Prostate gland (tissue), 2 donors: ENCODE results near the gene TVP23C. TPM values are rescaled to one million over a fixed set of nuclear protein-coding genes. Genes with fewer than 3 reads are reported as not detected.
"Not testable (repeated sequence)": the region's sequence is repeated elsewhere in the genome, so short reads cannot be mapped to it uniquely, and the experiment has no call there.

ENCODE experiments used
- DNase-seq: peaks from one replicate; pipeline ENCODE4 v3.0.0-alpha.2; 2019; ENCODE audit warnings: low spot score
- H3K27ac ChIP-seq, 2 donors: fragments of 200-600 bp; sonication (generic); 2 replicates each; pipeline ENCODE4 v1.5.1; 2017 to 2019
- H3K27me3 ChIP-seq: fragments of 200-600 bp; sonication (generic); replicated peaks from 2 replicates; pipeline ENCODE4 v1.5.1; 2019; ENCODE audit not compliant: insufficient read depth
- H3K36me3 ChIP-seq, 2 donors: fragments of 200-600 bp; sonication (generic); 1 replicate in 1 of 2; 2 replicates in 1 of 2; pipeline versions ENCODE4 v1.5.1 to v1.8.1; 2017 to 2019
- H3K4me1 ChIP-seq: fragments of 200-600 bp; sonication (generic); replicated peaks from 2 replicates; pipeline ENCODE4 v1.5.1; 2019
- H3K4me3 ChIP-seq, 2 donors: fragments of 200-600 bp; sonication (generic); 2 replicates each; pipeline ENCODE4 v1.5.1; 2017 to 2019
- H3K9me3 ChIP-seq: fragments of 200-600 bp; sonication (generic); 2 replicates; pipeline ENCODE4 v1.5.1; 2017
- POLR2A ChIP-seq: fragments of 450-650 bp; IDR thresholded peaks from one replicate; pipeline ENCODE4 v1.6.1; 2016; ENCODE audit warnings: antibody characterized with exemption, mild to moderate bottlenecking
- WGBS: methylation state at CpG from one replicate; pipeline ENCODE4 v1.1.5; 2018; 5-methylcytosine and 5-hydroxymethylcytosine counted together
- intact Hi-C: fragments of 100-400 bp; cut with DNase I; formaldehyde crosslinking; loops from one replicate; pipeline ENCODE4 v1.14.2; 2022
- total RNA-seq, 2 donors: library from RNA; depleted of rRNA; stranded (reverse); fragments of >200 nt; gene quantifications; one replicate each; pipeline ENCODE4 v1.1.0, GENCODE V29; 2016

Gene TVP23C
- 10 to 100 TPM; 16.9 to 19.4 TPM for total RNA-seq

GRCh38 chr17:15563375-15563857 lies at the start of gene TVP23C:
Gene TVP23C, minus strand, starts transcription at chr17:15563483. Its CDS starts 35 bp downstream, at chr17:15563448.
- Histone ChIP-seq H3K27ac (peak within 1 kb of the TSS; percentile 65 to 73), H3K4me3 (peak within 1 kb of the TSS; percentile 77 to 84)
- peak; percentile 80 for TF ChIP-seq POLR2A
- intact Hi-C loops, H3K36me3 ChIP-seq, H3K4me1 ChIP-seq, H3K9me3 ChIP-seq, H3K27me3 ChIP-seq: not testable (repeated sequence)
- peak; percentile 34 for DNase-seq
- WGBS = 0% methylated on average over 7 of the region's 46 CpGs

- H3K4me3 ChIP-seq, H3K36me3 ChIP-seq, H3K9me3 ChIP-seq, H3K4me1 ChIP-seq, intact Hi-C loops, DNase-seq, H3K27ac ChIP-seq, H3K27me3 ChIP-seq: not testable (repeated sequence)
- WGBS = 93% methylated on average over 5 of the region's 8 CpGs
These were observed 29.7 kb upstream of the TVP23C start for GRCh38 chr17:15592960-15593359.

DNA sequence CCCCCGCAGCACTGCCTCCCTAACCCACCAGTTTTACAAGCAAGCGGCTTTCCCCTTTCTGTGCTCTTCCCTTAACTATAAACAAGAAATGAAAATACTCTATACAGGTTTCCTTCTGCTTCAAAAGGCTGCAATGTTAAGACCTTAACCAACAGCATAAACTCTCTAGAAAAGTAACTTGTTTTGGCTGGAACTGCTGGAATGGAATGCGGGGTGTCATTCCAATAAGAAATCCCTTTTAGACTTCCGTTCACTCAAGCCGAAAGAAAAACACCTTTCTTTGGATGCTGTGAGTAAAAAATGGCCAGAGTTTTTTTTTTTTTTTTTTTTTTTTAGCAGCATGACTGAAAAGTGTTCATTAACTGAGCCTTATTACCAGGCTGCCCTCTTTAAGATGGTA lies 28.7 kb upstream of the TVP23C start:
- H3K27ac ChIP-seq, H3K4me3 ChIP-seq, DNase-seq, H3K27me3 ChIP-seq, H3K9me3 ChIP-seq, intact Hi-C loops, H3K36me3 ChIP-seq, H3K4me1 ChIP-seq: not testable (repeated sequence)
- WGBS = 36% methylated on average over 5 of the region's 5 CpGs

GRCh38 chr17:15590844-15591243 lies 27.6 kb upstream of the TVP23C start:
- H3K9me3 ChIP-seq, H3K4me1 ChIP-seq, H3K27ac ChIP-seq, intact Hi-C loops, H3K27me3 ChIP-seq, H3K36me3 ChIP-seq, H3K4me3 ChIP-seq, DNase-seq: not testable (repeated sequence)
- 83% methylated on average over 1 of the region's 1 CpG for WGBS

GRCh38 chr17:15589544-15590536 lies 26.6 kb upstream of the TVP23C start:
- H3K27me3 ChIP-seq, H3K4me3 ChIP-seq, H3K36me3 ChIP-seq, H3K27ac ChIP-seq, DNase-seq, H3K9me3 ChIP-seq, intact Hi-C loops, H3K4me1 ChIP-seq: not testable (repeated sequence)
- WGBS = 53% methylated on average over 14 of the region's 17 CpGs

GRCh38 chr17:15588017-15588416 lies 24.7 kb upstream of the TVP23C start:
- H3K4me1 ChIP-seq, H3K36me3 ChIP-seq, H3K9me3 ChIP-seq, H3K27ac ChIP-seq, H3K4me3 ChIP-seq, intact Hi-C loops, H3K27me3 ChIP-seq, DNase-seq: not testable (repeated sequence)
- 96% methylated on average over 8 of the region's 8 CpGs for WGBS

GRCh38 chr17:15583313-15583712 lies 20.0 kb upstream of the TVP23C start:
- intact Hi-C loops, H3K9me3 ChIP-seq, H3K27me3 ChIP-seq, H3K36me3 ChIP-seq, H3K4me3 ChIP-seq, DNase-seq, H3K27ac ChIP-seq, H3K4me1 ChIP-seq: not testable (repeated sequence)
- 69% methylated on average over 2 of the region's 5 CpGs for WGBS

DNA sequence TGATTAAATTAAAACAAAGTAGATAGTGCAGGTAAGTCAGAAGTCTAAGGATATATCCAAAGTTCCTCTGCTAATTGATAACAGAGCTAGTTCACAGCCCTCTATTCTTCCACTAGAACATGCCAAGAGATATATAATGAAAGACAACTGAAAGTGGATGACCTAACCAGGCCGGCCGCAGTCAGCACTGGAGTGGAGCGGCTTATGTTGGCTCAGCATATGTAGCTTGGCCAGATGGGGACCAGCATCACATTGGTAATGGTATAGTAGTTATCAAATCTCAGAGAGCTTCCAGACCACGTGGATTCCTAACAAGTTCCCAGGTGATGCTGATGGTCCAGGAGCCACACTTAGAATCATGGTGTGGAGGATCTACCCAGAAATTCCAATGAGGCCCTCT lies 18.2 kb upstream of the TVP23C start:
- H3K9me3 ChIP-seq, H3K4me1 ChIP-seq, H3K36me3 ChIP-seq, H3K27ac ChIP-seq, H3K4me3 ChIP-seq, DNase-seq, H3K27me3 ChIP-seq, intact Hi-C loops: not testable (repeated sequence)
- 100% methylated on average over 1 of the region's 4 CpGs for WGBS

GRCh38 chr17:15576848-15577247 lies 13.6 kb upstream of the TVP23C start:
- DNase-seq, H3K27me3 ChIP-seq, H3K4me3 ChIP-seq, H3K9me3 ChIP-seq, H3K27ac ChIP-seq, intact Hi-C loops, H3K36me3 ChIP-seq, H3K4me1 ChIP-seq: not testable (repeated sequence)
- no CpG with 5 or more reads among the region's 1 CpG for WGBS

DNA sequence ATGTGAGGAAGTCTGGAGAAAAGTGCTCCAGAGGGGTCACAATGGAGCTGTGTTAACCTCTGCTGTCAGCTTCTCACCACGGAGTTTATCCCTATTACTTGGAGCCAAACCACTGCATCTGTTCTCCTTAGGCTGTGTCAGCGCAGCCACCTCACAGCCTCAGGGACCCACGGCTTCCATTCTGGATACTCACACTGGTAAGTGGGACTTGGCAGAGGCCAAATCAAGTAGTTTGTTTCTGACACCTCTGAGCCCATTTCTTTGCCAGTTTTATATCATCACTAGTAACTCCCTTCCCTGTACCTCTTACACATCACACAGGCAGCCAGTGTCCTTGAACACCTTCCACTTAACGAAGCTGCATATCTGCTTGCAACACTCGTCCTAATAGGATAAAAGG lies 11.4 kb upstream of the TVP23C start:
- H3K27me3 ChIP-seq, H3K9me3 ChIP-seq, H3K27ac ChIP-seq, DNase-seq, H3K4me3 ChIP-seq, intact Hi-C loops, H3K36me3 ChIP-seq, H3K4me1 ChIP-seq: not testable (repeated sequence)
- WGBS = 86% methylated on average over 2 of the region's 5 CpGs
